HEK293T (cell line): Measurements from ENCODE around the gene ATP1B2.

Experiments used
- CTCF ChIA-PET: fragments of 350-600 bp; formaldehyde crosslinking; extraction: SDS; loops from one replicate; lab custom pipeline; 2021; ENCODE audit warnings: antibody characterized with exemption, inconsistent platforms; lab: Yijun Ruan, JAX
- POLR2A ChIA-PET: fragments of 350-600 bp; formaldehyde crosslinking; extraction: SDS; loops from one replicate; lab custom pipeline; 2020; ENCODE audit warnings: antibody characterized with exemption, inconsistent platforms; lab: Yijun Ruan, JAX
- DNase-seq: peaks from one replicate; pipeline ENCODE4 v3.0.0; 2012; ENCODE audit warnings: mixed read lengths; ENCODE audit errors: extremely low spot score
- ARNT ChIP-seq: fragments of 450-650 bp; IDR thresholded peaks from 2 replicates; pipeline ENCODE4 v1.6.1; 2017; ENCODE audit warnings: mild to moderate bottlenecking
- BHLHE40 ChIP-seq: fragments of 450-650 bp; IDR thresholded peaks from 2 replicates; pipeline ENCODE4 v1.6.1; 2016; ENCODE audit warnings: mild to moderate bottlenecking, moderate library complexity, borderline replicate concordance
- CTBP1 ChIP-seq: fragments of 450-650 bp; IDR thresholded peaks from 2 replicates; pipeline ENCODE4 v1.6.1; 2016; ENCODE audit warnings: borderline replicate concordance
- ELF4 ChIP-seq: fragments of 450-650 bp; IDR thresholded peaks from 2 replicates; pipeline ENCODE4 v1.6.1; 2017; ENCODE audit warnings: antibody characterized with exemption
- FOXA1 ChIP-seq: fragments of 450-650 bp; IDR thresholded peaks from 2 replicates; pipeline ENCODE4 v1.6.1; 2016; ENCODE audit warnings: mild to moderate bottlenecking
- FOXK2 ChIP-seq: fragments of 450-650 bp; IDR thresholded peaks from 2 replicates; pipeline ENCODE4 v1.6.1; 2016; ENCODE audit warnings: mild to moderate bottlenecking
- FOXM1 ChIP-seq: fragments of 450-650 bp; IDR thresholded peaks from 2 replicates; pipeline ENCODE4 v1.6.1; 2017; ENCODE audit warnings: mild to moderate bottlenecking, borderline replicate concordance
- HDGF ChIP-seq: fragments of 450-650 bp; IDR thresholded peaks from 2 replicates; pipeline ENCODE4 v1.6.1; 2017; ENCODE audit warnings: antibody characterized with exemption, borderline replicate concordance
- L3MBTL2 ChIP-seq: fragments of 450-650 bp; conservative IDR thresholded peaks from 2 replicates; pipeline ENCODE4 v1.6.1; 2016; ENCODE audit warnings: mild to moderate bottlenecking
- LEF1 ChIP-seq: fragments of 450-650 bp; IDR thresholded peaks from 2 replicates; pipeline ENCODE4 v1.6.1; 2017; ENCODE audit warnings: mild to moderate bottlenecking, borderline replicate concordance
- NFRKB ChIP-seq: fragments of 450-650 bp; IDR thresholded peaks from 2 replicates; pipeline ENCODE4 v1.6.1; 2016; ENCODE audit warnings: mild to moderate bottlenecking, moderate library complexity
- PKNOX1 ChIP-seq: fragments of 450-650 bp; IDR thresholded peaks from 2 replicates; pipeline ENCODE4 v1.6.1; 2016
- SP1 ChIP-seq: fragments of 450-650 bp; IDR thresholded peaks from 2 replicates; pipeline ENCODE4 v1.6.1; 2017
- SUZ12 ChIP-seq: fragments of 450-650 bp; IDR thresholded peaks from 2 replicates; pipeline ENCODE4 v1.6.1; 2016; ENCODE audit warnings: mild to moderate bottlenecking
- TARDBP ChIP-seq: fragments of 450-650 bp; IDR thresholded peaks from 2 replicates; pipeline ENCODE4 v1.6.1; 2016
- ZNF384 ChIP-seq: fragments of 450-650 bp; IDR thresholded peaks from 2 replicates; pipeline ENCODE4 v1.6.1; 2016

Gene ATP1B2

GRCh38 chr17:7695586-7695985 is 44.9 kb downstream of the ATP1B2 start:
- ChIA-PET POLR2A (no interaction called here), CTCF (no interaction called here)
- TF ChIP-seq PKNOX1: no peak
- DNase-seq: no peak

- no peak for DNase-seq
- TF ChIP-seq NFRKB (no peak), ZNF384 (no peak), LEF1 (no peak), FOXM1 (no peak), ARNT (no peak), ELF4 (no peak), L3MBTL2 (no peak), CTBP1 (no peak), TARDBP (no peak), FOXK2 (no peak), PKNOX1 (no peak), BHLHE40 (no peak), SUZ12 (no peak), HDGF (no peak), SP1 (no peak)
- CTCF ChIA-PET: no interaction called here
- POLR2A ChIA-PET: no interaction called here
Observed at GRCh38 chr17:7697828-7698588, 47.3 kb downstream of the ATP1B2 start.

GRCh38 chr17:7700510-7700909 is 49.8 kb downstream of the ATP1B2 start:
- POLR2A ChIA-PET: interaction anchor here (9.0 kb wide), 1 partner anchor 12 kb away, joined by 100 read pairs; the partner anchor contains the start of genes TP53 and WRAP53
- DNase-seq: no peak
- no peak for TF ChIP-seq ELF4
- no peak for TF ChIP-seq TARDBP
- no peak for TF ChIP-seq PKNOX1
- TF ChIP-seq SUZ12: no peak
- no peak for TF ChIP-seq ZNF384
- TF ChIP-seq FOXM1: no peak
- no peak for TF ChIP-seq FOXA1
- no peak for TF ChIP-seq L3MBTL2
- no peak for TF ChIP-seq BHLHE40
- no peak for TF ChIP-seq FOXK2
- no peak for TF ChIP-seq ARNT
- TF ChIP-seq NFRKB: no peak
- TF ChIP-seq CTBP1: no peak
- no peak for TF ChIP-seq LEF1
- TF ChIP-seq HDGF: no peak
- no peak for TF ChIP-seq SP1
- CTCF ChIA-PET: no interaction called here

GRCh38 chr17:7701681-7702080 is 51.0 kb downstream of the ATP1B2 start:
- no peak for TF ChIP-seq NFRKB
- TF ChIP-seq PKNOX1: no peak
- TF ChIP-seq CTBP1: no peak
- TF ChIP-seq SP1: no peak
- TF ChIP-seq ZNF384: no peak
- no peak for TF ChIP-seq FOXM1
- TF ChIP-seq HDGF: no peak
- no peak for TF ChIP-seq ELF4
- no peak for TF ChIP-seq FOXA1
- TF ChIP-seq ARNT: no peak
- no peak for TF ChIP-seq LEF1
- TF ChIP-seq BHLHE40: no peak
- no peak for TF ChIP-seq L3MBTL2
- TF ChIP-seq SUZ12: no peak
- no peak for TF ChIP-seq FOXK2
- no peak for TF ChIP-seq TARDBP
- CTCF ChIA-PET: no interaction called here
- POLR2A ChIA-PET: interaction anchor here (9.0 kb wide), 1 partner anchor 13 kb away, joined by 100 read pairs; the partner anchor contains the start of genes TP53 and WRAP53
- DNase-seq: no peak

- no peak for DNase-seq
- no peak for TF ChIP-seq HDGF
- no peak for TF ChIP-seq SUZ12
- TF ChIP-seq LEF1: no peak
- TF ChIP-seq FOXM1: no peak
- TF ChIP-seq SP1: no peak
- TF ChIP-seq FOXK2: no peak
- no peak for TF ChIP-seq PKNOX1
- no peak for TF ChIP-seq NFRKB
- no peak for TF ChIP-seq BHLHE40
- TF ChIP-seq ELF4: no peak
- ChIA-PET POLR2A (interaction anchor here (1.1 to 9.0 kb wide), 3 partner anchors 14 to 224 kb away, joined by 3 to 100 read pairs (median 5); partner anchors contain the start of genes SAT2, TP53, WRAP53 and ZBTB4), CTCF (interaction anchor here (0.5 to 4.1 kb wide), 4 partner anchors 15 to 549 kb away, joined by 3 to 15 read pairs (median 4); partner anchors contain the start of genes TP53 and WRAP53)
Observed at GRCh38 chr17:7702776-7703175, 52.0 kb downstream of the ATP1B2 start.
